K562 (cell line): ENCODE data around the gene BICDL1. TPM values are rescaled to one million over a fixed set of nuclear protein-coding genes. Genes with fewer than 3 reads are reported as not detected.

Experiments used
- C11orf30 ChIP-seq: fragments of 450-650 bp; IDR thresholded peaks from 2 replicates; pipeline ENCODE4 v1.6.1; 2016; ENCODE audit warnings: low read depth, mild to moderate bottlenecking
- EHMT2 ChIP-seq: fragments of 450-650 bp; IDR thresholded peaks from 2 replicates; pipeline ENCODE4 v1.6.1; 2018; ENCODE audit warnings: antibody characterized with exemption
- JUND ChIP-seq, 2 experiments: IDR thresholded peaks; 2 replicates in 1 of 2; 3 replicates in 1 of 2; pipeline ENCODE4 v1.6.1; 2011; ENCODE audit warnings: borderline replicate concordance in 2 of 2, low read depth in 2 of 2, low read length in 2 of 2, improper control_type of control experiment in 1 of 2, missing biosample characterization in 1 of 2, missing genetic modification characterization in 1 of 2, missing genetic modification reagents in 1 of 2
- MAFG ChIP-seq: fragments of 450-650 bp; conservative IDR thresholded peaks from 2 replicates; pipeline ENCODE4 v1.6.1; 2016; ENCODE audit warnings: missing genetic modification characterization, missing compliant biosample characterization
- MCM7 ChIP-seq, 2 experiments: fragments of 450-650 bp; IDR thresholded peaks; 2 replicates each; pipeline ENCODE4 v1.6.1; 2016 to 2018
- RBM14 ChIP-seq: fragments of 200-400 bp; formaldehyde crosslinking; IDR thresholded peaks from 2 replicates; pipeline ENCODE4 v1.6.1; 2018; ENCODE audit warnings: low read depth, mild to moderate bottlenecking, low read length, moderate library complexity, borderline replicate concordance; ENCODE audit not compliant: insufficient read depth
- SRSF1 ChIP-seq: fragments of 200-400 bp; formaldehyde crosslinking; IDR thresholded peaks from 2 replicates; pipeline ENCODE4 v1.6.1; 2017; ENCODE audit warnings: mild to moderate bottlenecking, low read depth, low read length, moderate library complexity
- ZNF609 ChIP-seq: sonication (generic); formaldehyde crosslinking; IDR thresholded peaks from 2 replicates; pipeline ENCODE4 v1.8.1; 2023; ENCODE audit warnings: missing genetic modification reagents, mild to moderate bottlenecking, borderline replicate concordance
- ZNF668 ChIP-seq: fragments of 250-450 bp; sonication (Bioruptor Pico); IDR thresholded peaks from 2 replicates; pipeline ENCODE4 v1.8.0; 2022; ENCODE audit warnings: mild to moderate bottlenecking, inconsistent platforms
- polyA plus RNA-seq, 8 experiments: library from polyadenylated mRNA; depleted of rRNA in 4 of 8; stranded (reverse) in 5 of 8; unstranded in 3 of 8; fragments of >200 nt; fragmentation: Nextera tagmentation in 2 of 8; fragmentation: Illumina TruSeq in 1 of 8; extraction: Ambion mirVana in 2 of 8; extraction: Trizol in 1 of 8; gene quantifications; 2 replicates each; pipeline versions ENCODE4 v1.2.1 to v1.2.3, GENCODE V29; 2011 to 2014; ENCODE audit warnings: inconsistent platforms in 1 of 8, missing spikeins in 1 of 8
- total RNA-seq, 7 experiments: library from RNA; depleted of rRNA in 6 of 7; stranded (reverse); fragments of >200 nt in 6 of 7; fragmentation: Illumina TruSeq in 2 of 7; extraction: Trizol in 2 of 7; gene quantifications; 2 replicates each; pipeline versions ENCODE4 v1.2.1 to v1.2.3, GENCODE V29; 2011 to 2021; ENCODE audit warnings: low replicate concordance in 1 of 7
- TF ChIP-seq, protein P1 (sequence below): fragments of 450-650 bp; IDR thresholded peaks from 2 replicates; pipeline ENCODE4 v1.6.1; 2016; ENCODE audit warnings: mild to moderate bottlenecking, moderate library complexity

BICDL1 gene
- total and polyA plus RNA-seq, 9 of the 15 experiments (the other 6 are each of a cell fraction or from before 2014, with no cell fraction given), result 0.06 to 2.0 (median 0.58) TPM

DNA sequence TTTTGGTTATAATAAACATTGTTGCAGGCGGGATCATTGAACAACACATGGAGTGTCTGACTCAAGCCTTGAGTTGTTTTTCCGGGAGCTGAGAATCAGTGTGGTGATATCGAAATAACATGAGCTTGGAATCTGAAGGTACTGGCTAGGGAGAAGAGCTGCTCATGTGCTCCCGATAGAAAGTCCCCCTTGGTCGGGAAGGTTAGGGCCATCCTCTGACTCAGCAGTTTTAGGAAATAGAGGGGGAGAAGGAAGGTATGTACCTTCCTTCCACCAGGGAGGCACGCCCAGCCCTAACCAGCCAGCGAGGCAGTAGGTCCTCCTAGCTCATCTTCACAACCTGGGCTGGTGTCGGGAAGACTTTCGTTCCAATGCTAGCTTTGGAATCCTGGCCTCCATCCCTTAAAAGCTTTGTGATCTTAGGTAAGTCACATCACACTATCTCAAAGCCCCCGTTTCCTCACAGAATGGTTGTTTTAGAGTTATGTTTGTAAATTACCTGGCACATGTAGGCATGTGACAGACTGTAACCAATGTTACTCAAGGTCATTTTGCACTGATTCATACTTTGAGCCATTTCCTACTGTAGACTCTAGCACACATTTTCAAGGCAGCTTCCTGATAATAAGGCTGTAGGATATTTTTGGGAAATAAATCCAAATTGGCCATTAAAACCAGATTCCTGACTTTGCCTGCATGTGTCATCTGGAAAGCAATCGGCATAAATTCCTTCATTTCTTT lies 129.5 kb downstream of the BICDL1 start (continued):
- TF ChIP-seq C11orf30 (peak; percentile 97), ZNF668 (CRISPR knock-in tag) (no peak), SRSF1 (no peak), MAFG (tag) (peak; percentile 94), JUND (IDR thresholded peaks at IDR 0.05; ENCODE audit: borderline replicate concordance, low read depth, low read length) (no peak), JUND (tag; IDR thresholded peaks at IDR 0.05; ENCODE audit: borderline replicate concordance, low read depth, low read length) (no peak), EHMT2 (no peak), MCM7 (IDR thresholded peaks at IDR 0.05) (no peak), RBM14 (no peak), ZNF609 (0 out of 2 replicates have a peak, but pooled peaks have one; percentile 34)
- TF ChIP-seq, protein P1, sequence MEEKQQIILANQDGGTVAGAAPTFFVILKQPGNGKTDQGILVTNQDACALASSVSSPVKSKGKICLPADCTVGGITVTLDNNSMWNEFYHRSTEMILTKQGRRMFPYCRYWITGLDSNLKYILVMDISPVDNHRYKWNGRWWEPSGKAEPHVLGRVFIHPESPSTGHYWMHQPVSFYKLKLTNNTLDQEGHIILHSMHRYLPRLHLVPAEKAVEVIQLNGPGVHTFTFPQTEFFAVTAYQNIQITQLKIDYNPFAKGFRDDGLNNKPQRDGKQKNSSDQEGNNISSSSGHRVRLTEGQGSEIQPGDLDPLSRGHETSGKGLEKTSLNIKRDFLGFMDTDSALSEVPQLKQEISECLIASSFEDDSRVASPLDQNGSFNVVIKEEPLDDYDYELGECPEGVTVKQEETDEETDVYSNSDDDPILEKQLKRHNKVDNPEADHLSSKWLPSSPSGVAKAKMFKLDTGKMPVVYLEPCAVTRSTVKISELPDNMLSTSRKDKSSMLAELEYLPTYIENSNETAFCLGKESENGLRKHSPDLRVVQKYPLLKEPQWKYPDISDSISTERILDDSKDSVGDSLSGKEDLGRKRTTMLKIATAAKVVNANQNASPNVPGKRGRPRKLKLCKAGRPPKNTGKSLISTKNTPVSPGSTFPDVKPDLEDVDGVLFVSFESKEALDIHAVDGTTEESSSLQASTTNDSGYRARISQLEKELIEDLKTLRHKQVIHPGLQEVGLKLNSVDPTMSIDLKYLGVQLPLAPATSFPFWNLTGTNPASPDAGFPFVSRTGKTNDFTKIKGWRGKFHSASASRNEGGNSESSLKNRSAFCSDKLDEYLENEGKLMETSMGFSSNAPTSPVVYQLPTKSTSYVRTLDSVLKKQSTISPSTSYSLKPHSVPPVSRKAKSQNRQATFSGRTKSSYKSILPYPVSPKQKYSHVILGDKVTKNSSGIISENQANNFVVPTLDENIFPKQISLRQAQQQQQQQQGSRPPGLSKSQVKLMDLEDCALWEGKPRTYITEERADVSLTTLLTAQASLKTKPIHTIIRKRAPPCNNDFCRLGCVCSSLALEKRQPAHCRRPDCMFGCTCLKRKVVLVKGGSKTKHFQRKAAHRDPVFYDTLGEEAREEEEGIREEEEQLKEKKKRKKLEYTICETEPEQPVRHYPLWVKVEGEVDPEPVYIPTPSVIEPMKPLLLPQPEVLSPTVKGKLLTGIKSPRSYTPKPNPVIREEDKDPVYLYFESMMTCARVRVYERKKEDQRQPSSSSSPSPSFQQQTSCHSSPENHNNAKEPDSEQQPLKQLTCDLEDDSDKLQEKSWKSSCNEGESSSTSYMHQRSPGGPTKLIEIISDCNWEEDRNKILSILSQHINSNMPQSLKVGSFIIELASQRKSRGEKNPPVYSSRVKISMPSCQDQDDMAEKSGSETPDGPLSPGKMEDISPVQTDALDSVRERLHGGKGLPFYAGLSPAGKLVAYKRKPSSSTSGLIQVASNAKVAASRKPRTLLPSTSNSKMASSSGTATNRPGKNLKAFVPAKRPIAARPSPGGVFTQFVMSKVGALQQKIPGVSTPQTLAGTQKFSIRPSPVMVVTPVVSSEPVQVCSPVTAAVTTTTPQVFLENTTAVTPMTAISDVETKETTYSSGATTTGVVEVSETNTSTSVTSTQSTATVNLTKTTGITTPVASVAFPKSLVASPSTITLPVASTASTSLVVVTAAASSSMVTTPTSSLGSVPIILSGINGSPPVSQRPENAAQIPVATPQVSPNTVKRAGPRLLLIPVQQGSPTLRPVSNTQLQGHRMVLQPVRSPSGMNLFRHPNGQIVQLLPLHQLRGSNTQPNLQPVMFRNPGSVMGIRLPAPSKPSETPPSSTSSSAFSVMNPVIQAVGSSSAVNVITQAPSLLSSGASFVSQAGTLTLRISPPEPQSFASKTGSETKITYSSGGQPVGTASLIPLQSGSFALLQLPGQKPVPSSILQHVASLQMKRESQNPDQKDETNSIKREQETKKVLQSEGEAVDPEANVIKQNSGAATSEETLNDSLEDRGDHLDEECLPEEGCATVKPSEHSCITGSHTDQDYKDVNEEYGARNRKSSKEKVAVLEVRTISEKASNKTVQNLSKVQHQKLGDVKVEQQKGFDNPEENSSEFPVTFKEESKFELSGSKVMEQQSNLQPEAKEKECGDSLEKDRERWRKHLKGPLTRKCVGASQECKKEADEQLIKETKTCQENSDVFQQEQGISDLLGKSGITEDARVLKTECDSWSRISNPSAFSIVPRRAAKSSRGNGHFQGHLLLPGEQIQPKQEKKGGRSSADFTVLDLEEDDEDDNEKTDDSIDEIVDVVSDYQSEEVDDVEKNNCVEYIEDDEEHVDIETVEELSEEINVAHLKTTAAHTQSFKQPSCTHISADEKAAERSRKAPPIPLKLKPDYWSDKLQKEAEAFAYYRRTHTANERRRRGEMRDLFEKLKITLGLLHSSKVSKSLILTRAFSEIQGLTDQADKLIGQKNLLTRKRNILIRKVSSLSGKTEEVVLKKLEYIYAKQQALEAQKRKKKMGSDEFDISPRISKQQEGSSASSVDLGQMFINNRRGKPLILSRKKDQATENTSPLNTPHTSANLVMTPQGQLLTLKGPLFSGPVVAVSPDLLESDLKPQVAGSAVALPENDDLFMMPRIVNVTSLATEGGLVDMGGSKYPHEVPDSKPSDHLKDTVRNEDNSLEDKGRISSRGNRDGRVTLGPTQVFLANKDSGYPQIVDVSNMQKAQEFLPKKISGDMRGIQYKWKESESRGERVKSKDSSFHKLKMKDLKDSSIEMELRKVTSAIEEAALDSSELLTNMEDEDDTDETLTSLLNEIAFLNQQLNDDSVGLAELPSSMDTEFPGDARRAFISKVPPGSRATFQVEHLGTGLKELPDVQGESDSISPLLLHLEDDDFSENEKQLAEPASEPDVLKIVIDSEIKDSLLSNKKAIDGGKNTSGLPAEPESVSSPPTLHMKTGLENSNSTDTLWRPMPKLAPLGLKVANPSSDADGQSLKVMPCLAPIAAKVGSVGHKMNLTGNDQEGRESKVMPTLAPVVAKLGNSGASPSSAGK, result peak; percentile 39; the same call in 1 of the 2 replicates
